T-cell (primary cell): Measurements from ENCODE around the gene NOTCH1. TPM values are rescaled to one million over a fixed set of nuclear protein-coding genes. Genes with fewer than 3 reads are reported as not detected.
A peak's percentile ranks its signal among the peaks of the same experiment; 100 is the strongest.

Experiments
- ATAC-seq, 4 experiments: fragments of 200-7000 bp in 3 of 4; fragments of 150-1000 bp in 1 of 4; cut with Tn5 transposase; replicated peaks in 1 of 4; 1 replicate in 3 of 4; 2 replicates in 1 of 4; pipeline ENCODE4 v1.10.0; 2021; ENCODE audit warnings: moderate library complexity in 3 of 4, mild to moderate bottlenecking in 2 of 4, moderate number of reproducible peaks in 1 of 4
- CTCF ChIA-PET, 2 donors: fragments of 300-600 bp; sonication (Branson Sonifier 250); formaldehyde crosslinking; loops; one replicate each; lab custom pipeline; 2022; ENCODE audit warnings: antibody characterized with exemption in 2 of 2; lab: Charles Lee
- POLR2A ChIA-PET, 2 donors: fragments of 300-600 bp; sonication (Branson Sonifier 250); formaldehyde crosslinking; loops; one replicate each; lab custom pipeline; 2022; ENCODE audit warnings: antibody characterized with exemption in 2 of 2; lab: Charles Lee
- DNase-seq, 35 experiments: peaks; one replicate each; pipeline versions ENCODE4 v3.0.0 to v3.0.0-alpha.2; 2013 to 2023
- H3K27ac ChIP-seq: one replicate; pipeline ENCODE4 v1.5.1; 2013; ENCODE audit warnings: low read length
- H3K27me3 ChIP-seq, 2 experiments: replicated peaks in 1 of 2; 1 replicate in 1 of 2; 2 replicates in 1 of 2; pipeline versions ENCODE4 v1.6.1 to v1.7.0; 2013; ENCODE audit warnings: low read length in 1 of 2, mixed read lengths in 1 of 2; ENCODE audit not compliant: control insufficient read depth in 2 of 2, insufficient read depth in 2 of 2; ENCODE audit errors: extremely low read depth in 1 of 2
- H3K36me3 ChIP-seq, 2 donors: 1 replicate in 1 of 2; 2 replicates in 1 of 2; pipeline versions ENCODE4 v1.6.1 to v1.7.0; 2013; ENCODE audit warnings: low read length in 1 of 2; ENCODE audit not compliant: control insufficient read depth in 2 of 2, insufficient read depth in 1 of 2; ENCODE audit errors: extremely low read depth in 1 of 2
- H3K4me1 ChIP-seq, 2 experiments: 1 replicate in 1 of 2; 2 replicates in 1 of 2; pipeline versions ENCODE4 v1.6.1 to v1.7.0; 2013; ENCODE audit warnings: low read length in 2 of 2, mixed read lengths in 1 of 2; ENCODE audit not compliant: insufficient read depth in 2 of 2, control insufficient read depth in 1 of 2; ENCODE audit errors: extremely low read depth in 1 of 2
- H3K4me3 ChIP-seq, 2 donors: 1 replicate in 1 of 2; 2 replicates in 1 of 2; pipeline versions ENCODE4 v1.5.1 to v1.7.0; 2013; ENCODE audit warnings: mild to moderate bottlenecking in 2 of 2, low read length in 1 of 2, moderate library complexity in 1 of 2; ENCODE audit not compliant: control insufficient read depth in 1 of 2; ENCODE audit errors: extremely low read depth in 1 of 2
- H3K9me3 ChIP-seq: 2 replicates; pipeline ENCODE4 v1.7.0; 2013
- H3K27ac Mint-ChIP-seq, 2 donors: one replicate each; pipeline ENCODE4 v1.8.0; 2020 to 2021; ENCODE audit warnings: mild to moderate bottlenecking in 2 of 2, mixed read lengths in 2 of 2
- H3K27me3 Mint-ChIP-seq, 2 donors: one replicate each; pipeline ENCODE4 v1.8.0; 2021 to 2022; ENCODE audit warnings: mixed read lengths in 2 of 2
- H3K36me3 Mint-ChIP-seq: one replicate; pipeline ENCODE4 v1.8.0; 2021; ENCODE audit warnings: mixed read lengths
- H3K4me1 Mint-ChIP-seq, 3 donors: one replicate each; pipeline ENCODE4 v1.8.0; 2020 to 2022; ENCODE audit warnings: mixed read lengths in 3 of 3, mild to moderate bottlenecking in 1 of 3
- H3K4me3 Mint-ChIP-seq, 3 donors: one replicate each; pipeline ENCODE4 v1.8.0; 2020 to 2022; ENCODE audit warnings: mild to moderate bottlenecking in 3 of 3, mixed read lengths in 3 of 3, moderate library complexity in 3 of 3
- H3K9me3 Mint-ChIP-seq, 3 donors: one replicate each; pipeline ENCODE4 v1.8.0; 2020 to 2022; ENCODE audit warnings: mixed read lengths in 3 of 3
- WGBS: methylation state at CpG from one replicate; pipeline ENCODE4 v1.1.5; 2013; ENCODE audit warnings: missing lambda C conversion rate; ENCODE audit not compliant: insufficient coverage; 5-methylcytosine and 5-hydroxymethylcytosine counted together
- total RNA-seq, 35 experiments: library from RNA in 6 of 35; stranded (reverse) in 6 of 35; fragments of 120-200 nt in 1 of 35; gene quantifications; one replicate each; pipeline versions ENCODE4 v1.2.1 to v1.2.4 and lab custom pipeline; 2013 to 2026

NOTCH1 gene
- total RNA-seq, 5 donors from 2014 or later (not counting 1 experiment from before 2014, with no cell fraction given), result 50.1 to 96.1 (median 84.1) TPM

DNA sequence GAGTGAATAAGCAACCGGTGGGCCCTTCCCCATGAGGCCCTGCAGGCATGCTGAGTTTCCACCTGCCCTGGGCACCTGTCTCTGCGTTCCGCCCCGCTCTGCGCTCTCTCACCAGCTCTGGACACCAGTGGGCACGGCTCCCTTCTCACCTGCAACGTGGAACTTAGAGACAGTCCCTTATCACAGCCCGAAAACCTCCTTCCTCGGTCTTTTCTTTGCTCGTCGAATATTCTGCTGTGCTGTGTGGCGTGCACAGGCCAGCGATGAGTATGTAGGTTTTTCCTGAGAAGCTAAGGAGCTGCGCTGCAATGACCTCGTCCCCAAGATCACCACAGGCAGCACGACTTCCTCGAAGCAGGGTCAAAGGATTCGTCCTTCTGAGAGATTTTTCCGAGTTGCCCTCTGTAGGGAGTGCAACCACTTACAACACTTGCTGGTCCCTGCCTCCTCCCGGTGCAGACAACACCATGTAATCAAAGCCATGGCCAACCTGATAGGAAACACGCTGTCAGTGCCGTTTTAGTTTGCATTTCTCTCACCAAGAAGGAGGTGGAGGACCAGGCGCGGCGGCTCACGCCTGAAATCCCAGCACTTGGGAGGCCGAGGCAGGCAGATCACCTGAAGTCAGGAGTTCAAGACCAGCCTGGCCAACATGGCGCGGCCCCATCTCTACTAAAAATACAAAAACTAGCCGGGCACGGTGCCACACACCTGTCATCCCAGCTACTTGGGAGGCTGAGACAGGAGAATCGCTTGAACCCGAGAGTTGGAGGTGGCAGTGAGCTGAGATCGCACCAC is 27.2 kb upstream of the NOTCH1 start:
- Mint-ChIP-seq H3K9me3 (no peaks in the 10 kb centered on the region), H3K4me1 (peaks cover 0 to 7% (median 0%) of the 10 kb centered on the region in 3 donors), H3K27ac (peak overlapping the region in 1 of 2 donors; percentile 2), H3K27me3 (no peaks in the 10 kb centered on the region), H3K36me3 (no peaks in the 10 kb centered on the region), H3K4me3 (no peak overlapping the region)
- POLR2A ChIA-PET, result no interaction called here
- peaks cover 0 to 22% of the 10 kb centered on the region in 2 experiments for H3K4me1 ChIP-seq
- H3K4me3 ChIP-seq, result no peak overlapping the region
- no peaks in the 10 kb centered on the region for H3K36me3 ChIP-seq
- CTCF ChIA-PET, result no interaction called here
- peak overlapping the region; percentile 38 for H3K27ac ChIP-seq
- no peaks in the 10 kb centered on the region for H3K27me3 ChIP-seq
- no peaks in the 10 kb centered on the region for H3K9me3 ChIP-seq
- WGBS, result 80% methylated on average over 24 of the region's 34 CpGs
- DNase-seq (no peak), ATAC-seq (no peak)

DNA sequence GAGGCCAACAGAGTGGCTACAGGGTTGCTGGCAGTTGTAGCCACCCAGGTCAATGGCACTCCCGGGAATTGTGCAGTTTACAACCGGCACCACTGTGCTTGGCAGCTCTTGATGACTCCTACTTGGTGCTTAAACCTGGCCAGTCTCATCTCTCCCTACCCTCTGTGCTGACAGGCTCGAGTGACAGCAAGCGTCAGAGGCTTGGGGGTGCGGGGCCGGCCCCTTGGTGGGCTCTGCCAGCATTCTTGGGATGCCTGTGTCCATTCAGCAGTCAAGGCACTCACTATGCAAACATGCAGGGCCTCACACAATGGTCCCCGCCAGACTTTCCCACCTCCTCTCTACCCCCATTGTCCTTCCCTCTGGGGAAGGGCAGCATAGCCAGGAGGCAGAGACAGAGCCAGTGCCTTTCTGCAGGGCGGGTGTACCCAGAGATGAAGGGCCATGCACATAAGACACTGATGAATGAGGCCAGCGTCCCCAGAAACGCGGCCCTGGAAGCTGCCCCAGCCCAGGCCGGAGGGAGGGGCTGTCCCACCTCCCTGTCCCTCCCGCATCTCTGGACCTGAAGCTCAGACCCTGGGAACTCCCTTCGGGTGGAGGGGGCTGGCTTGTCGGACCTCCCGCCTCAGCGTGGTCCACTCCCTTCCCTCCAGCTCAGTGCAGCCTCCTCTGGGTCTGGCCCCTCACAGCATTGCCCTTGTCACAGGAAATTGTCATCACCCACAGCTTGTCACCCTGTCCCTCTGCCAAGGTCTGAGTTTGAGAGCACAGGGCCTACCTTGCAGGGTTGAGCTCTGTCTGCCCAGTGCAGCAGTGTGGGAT is 26.4 kb upstream of the NOTCH1 start:
- DNase-seq (peak in 6 of 35 experiments; percentile 11 to 33 (median 21)), ATAC-seq (peak in 1 of 4 experiments; percentile 52)
- Histone ChIP-seq H3K27ac (no peak overlapping the region), H3K4me3 (no peak overlapping the region), H3K27me3 (no peaks in the 10 kb centered on the region), H3K4me1 (peaks cover 0 to 22% of the 10 kb centered on the region in 2 experiments), H3K36me3 (no peaks in the 10 kb centered on the region), H3K9me3 (no peaks in the 10 kb centered on the region)
- Mint-ChIP-seq H3K36me3 (no peaks in the 10 kb centered on the region), H3K27me3 (no peaks in the 10 kb centered on the region), H3K4me1 (peaks cover 0 to 7% (median 0%) of the 10 kb centered on the region in 3 donors), H3K9me3 (no peaks in the 10 kb centered on the region), H3K4me3 (no peak overlapping the region), H3K27ac (no peak overlapping the region)
- CTCF ChIA-PET, result interaction anchor here in 1 of 2 donors (0.6 kb wide), 1 partner anchor 491 kb away, joined by 3 read pairs; no protein-coding TSS in a partner anchor
- WGBS, result 87% methylated on average over 17 of the region's 17 CpGs
- POLR2A ChIA-PET, result no interaction called here

DNA sequence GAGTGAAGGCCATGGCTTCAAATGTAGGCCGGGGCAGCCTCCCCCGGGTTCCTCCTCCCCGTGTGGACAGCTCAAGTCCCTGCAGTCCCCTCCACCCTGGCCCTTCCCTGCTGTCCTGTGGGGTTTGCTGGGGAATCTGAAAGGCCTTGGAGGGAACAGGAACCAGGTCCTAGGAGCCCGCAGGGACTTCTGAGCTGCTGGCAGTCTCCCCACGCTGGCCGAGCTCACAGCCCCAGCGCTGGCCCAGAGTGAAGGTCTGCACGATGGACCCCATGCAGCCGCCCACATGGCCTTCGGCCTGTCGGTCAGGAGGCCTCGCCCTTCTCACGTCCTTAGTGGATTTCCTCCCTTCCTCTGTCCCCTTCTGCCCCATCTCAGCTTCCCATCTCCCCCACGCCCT is 25.7 kb upstream of the NOTCH1 start:
- no peaks in the 10 kb centered on the region for H3K27me3 ChIP-seq
- Mint-ChIP-seq H3K36me3 (no peaks in the 10 kb centered on the region), H3K4me3 (no peak overlapping the region), H3K27me3 (no peaks in the 10 kb centered on the region), H3K9me3 (no peaks in the 10 kb centered on the region), H3K27ac (no peak overlapping the region), H3K4me1 (peaks cover 0 to 7% (median 0%) of the 10 kb centered on the region in 3 donors)
- ATAC-seq (no peak), DNase-seq (no peak)
- no peaks in the 10 kb centered on the region for H3K9me3 ChIP-seq
- WGBS, result 86% methylated on average over 11 of the region's 14 CpGs
- ChIA-PET POLR2A (no interaction called here), CTCF (interaction anchor here in 1 of 2 donors (0.6 kb wide), 1 partner anchor 490 kb away, joined by 3 read pairs; no protein-coding TSS in a partner anchor)
- no peaks in the 10 kb centered on the region for H3K36me3 ChIP-seq
- H3K27ac ChIP-seq, result no peak overlapping the region
- peaks cover 0 to 22% of the 10 kb centered on the region in 2 experiments for H3K4me1 ChIP-seq
- H3K4me3 ChIP-seq, result no peak overlapping the region

DNA sequence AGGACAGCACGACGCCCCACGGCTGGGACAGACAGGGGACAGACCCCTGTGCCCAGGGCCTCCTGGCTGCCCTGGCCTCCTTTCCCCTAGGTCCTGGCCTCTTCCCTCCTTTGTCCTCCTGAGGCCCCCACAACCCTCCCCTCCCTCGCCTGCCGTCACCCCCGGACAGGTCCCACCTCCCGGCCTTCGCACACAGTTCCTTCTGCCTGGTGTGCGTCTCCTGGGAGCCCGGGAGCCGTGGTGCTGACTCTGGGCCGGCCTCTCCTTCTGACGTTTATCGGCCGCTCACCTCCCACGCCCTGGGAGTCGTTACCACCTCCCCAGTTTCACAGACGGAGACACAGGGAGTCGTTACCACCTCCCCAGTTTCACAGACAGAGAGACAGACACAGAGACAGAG is 25.1 kb upstream of the NOTCH1 start:
- H3K36me3 Mint-ChIP-seq, result no peaks in the 10 kb centered on the region
- Histone ChIP-seq H3K27me3 (no peaks in the 10 kb centered on the region), H3K4me3 (no peak overlapping the region), H3K9me3 (no peaks in the 10 kb centered on the region), H3K36me3 (no peaks in the 10 kb centered on the region), H3K4me1 (peaks cover 0 to 22% of the 10 kb centered on the region in 2 experiments), H3K27ac (no peak overlapping the region)
- H3K4me1 Mint-ChIP-seq, result peaks cover 0 to 7% (median 0%) of the 10 kb centered on the region in 3 donors
- no peaks in the 10 kb centered on the region for H3K9me3 Mint-ChIP-seq
- no peaks in the 10 kb centered on the region for H3K27me3 Mint-ChIP-seq
- POLR2A ChIA-PET, result interaction anchor here in 1 of 2 donors (0.6 kb wide), 1 partner anchor 70 kb away, joined by 4 read pairs; no protein-coding TSS in a partner anchor
- no peak for ATAC-seq
- CTCF ChIA-PET, result no interaction called here
- H3K27ac Mint-ChIP-seq, result no peak overlapping the region
- no peak for DNase-seq
- H3K4me3 Mint-ChIP-seq, result no peak overlapping the region
- 89% methylated on average over 15 of the region's 19 CpGs for WGBS

DNA sequence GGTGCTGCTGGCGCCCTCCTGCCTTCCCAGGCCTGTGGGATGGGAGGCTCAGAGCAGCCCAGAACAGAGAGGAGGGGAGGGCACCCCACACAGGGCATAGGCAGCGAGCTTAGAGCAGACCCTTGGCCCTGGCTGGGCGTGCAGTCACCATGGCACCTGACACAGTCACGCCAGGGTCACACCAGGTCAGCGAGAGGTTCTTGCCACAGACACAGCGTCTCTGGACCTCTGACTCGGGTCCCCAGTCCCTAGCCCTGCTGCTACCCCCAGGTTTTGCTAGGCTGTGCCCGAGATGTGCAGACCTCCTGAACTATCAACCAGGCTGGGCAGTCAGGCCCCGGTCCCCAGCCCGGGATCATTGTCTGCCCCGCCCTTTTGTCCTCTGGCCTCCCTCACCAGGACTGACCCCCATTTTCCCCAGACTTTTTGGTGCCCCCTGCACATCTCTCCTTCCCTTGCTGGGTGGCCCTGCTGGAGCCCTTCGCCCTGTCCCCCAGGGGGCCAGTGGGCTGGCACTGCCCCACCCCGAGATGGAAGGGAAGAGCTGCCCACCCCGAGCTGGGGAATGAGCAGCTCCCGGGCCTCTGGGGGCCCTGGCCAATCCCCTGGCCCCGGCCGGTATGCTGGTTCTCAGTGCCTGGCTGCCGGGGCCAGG is 24.5 kb upstream of the NOTCH1 start:
- Mint-ChIP-seq H3K27ac (no peak overlapping the region), H3K4me1 (peaks cover 0 to 7% (median 0%) of the 10 kb centered on the region in 3 donors), H3K36me3 (no peaks in the 10 kb centered on the region), H3K9me3 (no peaks in the 10 kb centered on the region), H3K27me3 (no peaks in the 10 kb centered on the region), H3K4me3 (no peak overlapping the region)
- H3K36me3 ChIP-seq, result no peaks in the 10 kb centered on the region
- DNase-seq (no peak), ATAC-seq (no peak)
- no peak overlapping the region for H3K27ac ChIP-seq
- H3K4me1 ChIP-seq, result peaks cover 0 to 22% of the 10 kb centered on the region in 2 experiments
- 90% methylated on average over 13 of the region's 18 CpGs for WGBS
- CTCF ChIA-PET, result no interaction called here
- no peak overlapping the region for H3K4me3 ChIP-seq
- no peaks in the 10 kb centered on the region for H3K27me3 ChIP-seq
- POLR2A ChIA-PET, result interaction anchor here in 1 of 2 donors (0.6 kb wide), 1 partner anchor 69 kb away, joined by 4 read pairs; no protein-coding TSS in a partner anchor
- H3K9me3 ChIP-seq, result no peaks in the 10 kb centered on the region
